Kidney epithelial cell (primary cell): ENCODE measurements around the gene SERTAD3. TPM values are rescaled to one million over a fixed set of nuclear protein-coding genes. Genes with fewer than 3 reads are reported as not detected.

ENCODE experiments used
- DNase-seq: peaks from one replicate; pipeline ENCODE4 v3.0.0-alpha.2; 2010; ENCODE audit warnings: low read depth
- H3K27me3 ChIP-seq: 2 replicates; pipeline ENCODE4 v1.6.0; 2011; ENCODE audit warnings: low read length; ENCODE audit not compliant: control insufficient read depth, insufficient read depth
- H3K36me3 ChIP-seq: 2 replicates; pipeline ENCODE4 v1.5.1; 2011; ENCODE audit warnings: low read length; ENCODE audit not compliant: control insufficient read depth, insufficient read depth
- H3K4me3 ChIP-seq: 2 replicates; pipeline ENCODE4 v1.5.1; 2011; ENCODE audit warnings: low read depth, mild to moderate bottlenecking, control low read depth, low read length
- total RNA-seq: library from RNA; depleted of rRNA; stranded (reverse); fragments of >200 nt; gene quantifications from 2 replicates; pipeline ENCODE4 v1.2.3, GENCODE V29; 2015
- TF ChIP-seq, protein P1 (sequence below): IDR thresholded peaks from 2 replicates; pipeline ENCODE4 v1.5.1; 2011; ENCODE audit warnings: mild to moderate bottlenecking, moderate library complexity, low read length, control low read depth, inconsistent platforms; ENCODE audit not compliant: insufficient read depth, poor library complexity, severe bottlenecking

SERTAD3 gene
- total RNA-seq, 1 donor from 2014 or later = 11.4 TPM

DNA sequence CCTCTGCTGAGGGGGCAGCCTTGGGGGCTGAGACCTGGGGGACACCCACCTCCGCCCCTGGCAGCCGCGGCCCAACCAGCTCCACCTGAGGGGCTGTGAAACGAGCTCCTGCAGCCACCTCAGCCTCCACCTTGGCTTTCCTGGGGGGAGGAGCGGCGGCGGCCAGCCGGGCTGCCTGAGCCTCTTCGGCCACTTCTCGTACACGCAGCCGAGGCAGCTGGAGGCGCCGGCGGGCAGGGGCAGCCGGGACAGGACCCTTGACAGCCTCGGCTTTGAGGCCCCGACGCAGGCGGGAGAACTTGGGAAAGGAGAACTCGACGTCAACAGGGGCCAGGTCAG lies 46.6 kb downstream of the SERTAD3 start:
- H3K27me3 ChIP-seq = peaks cover 20% of the 10 kb centered on the region
- TF ChIP-seq, protein P1, sequence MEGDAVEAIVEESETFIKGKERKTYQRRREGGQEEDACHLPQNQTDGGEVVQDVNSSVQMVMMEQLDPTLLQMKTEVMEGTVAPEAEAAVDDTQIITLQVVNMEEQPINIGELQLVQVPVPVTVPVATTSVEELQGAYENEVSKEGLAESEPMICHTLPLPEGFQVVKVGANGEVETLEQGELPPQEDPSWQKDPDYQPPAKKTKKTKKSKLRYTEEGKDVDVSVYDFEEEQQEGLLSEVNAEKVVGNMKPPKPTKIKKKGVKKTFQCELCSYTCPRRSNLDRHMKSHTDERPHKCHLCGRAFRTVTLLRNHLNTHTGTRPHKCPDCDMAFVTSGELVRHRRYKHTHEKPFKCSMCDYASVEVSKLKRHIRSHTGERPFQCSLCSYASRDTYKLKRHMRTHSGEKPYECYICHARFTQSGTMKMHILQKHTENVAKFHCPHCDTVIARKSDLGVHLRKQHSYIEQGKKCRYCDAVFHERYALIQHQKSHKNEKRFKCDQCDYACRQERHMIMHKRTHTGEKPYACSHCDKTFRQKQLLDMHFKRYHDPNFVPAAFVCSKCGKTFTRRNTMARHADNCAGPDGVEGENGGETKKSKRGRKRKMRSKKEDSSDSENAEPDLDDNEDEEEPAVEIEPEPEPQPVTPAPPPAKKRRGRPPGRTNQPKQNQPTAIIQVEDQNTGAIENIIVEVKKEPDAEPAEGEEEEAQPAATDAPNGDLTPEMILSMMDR = no peak
- no peaks in the 10 kb centered on the region for H3K36me3 ChIP-seq
- no peak for DNase-seq
- H3K4me3 ChIP-seq = no peak overlapping the region

DNA sequence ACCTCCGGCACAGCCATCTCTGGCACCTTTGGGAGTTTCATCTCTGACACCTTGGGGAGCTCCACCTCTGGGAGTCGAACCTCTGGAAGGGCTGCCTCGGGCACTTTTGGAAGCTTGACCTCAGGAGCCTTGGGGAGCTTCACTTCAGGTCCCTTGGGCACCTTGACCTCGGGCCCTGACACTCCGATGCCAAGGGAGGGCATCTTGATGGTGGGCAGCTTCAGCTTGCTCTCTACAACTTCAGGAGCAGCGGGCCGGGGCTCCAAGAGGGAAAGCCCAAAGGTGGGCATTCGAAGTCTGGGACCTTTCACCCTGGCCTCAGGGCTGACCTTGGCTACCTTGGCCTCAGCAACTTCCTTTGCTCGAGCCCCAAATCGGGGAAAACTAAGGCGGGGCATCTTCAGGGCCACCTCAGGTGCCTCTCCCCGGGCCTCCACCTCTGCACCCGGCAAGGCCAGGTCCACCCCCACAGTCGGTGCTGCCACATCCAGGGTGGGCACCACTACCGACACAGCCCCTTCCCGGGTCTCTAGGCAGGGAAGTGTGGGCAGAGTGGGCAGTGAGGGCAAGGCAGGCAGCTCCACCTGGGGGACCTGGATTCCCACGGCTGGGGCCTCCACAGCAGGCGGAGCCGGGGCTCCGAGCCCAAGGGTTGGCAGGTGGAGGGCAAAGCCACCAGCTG lies 47.1 kb downstream of the SERTAD3 start:
- Histone ChIP-seq H3K27me3 (peaks cover 20% of the 10 kb centered on the region), H3K4me3 (no peak overlapping the region), H3K36me3 (no peaks in the 10 kb centered on the region)
- TF ChIP-seq, protein P1 = no peak
- no peak for DNase-seq

DNA sequence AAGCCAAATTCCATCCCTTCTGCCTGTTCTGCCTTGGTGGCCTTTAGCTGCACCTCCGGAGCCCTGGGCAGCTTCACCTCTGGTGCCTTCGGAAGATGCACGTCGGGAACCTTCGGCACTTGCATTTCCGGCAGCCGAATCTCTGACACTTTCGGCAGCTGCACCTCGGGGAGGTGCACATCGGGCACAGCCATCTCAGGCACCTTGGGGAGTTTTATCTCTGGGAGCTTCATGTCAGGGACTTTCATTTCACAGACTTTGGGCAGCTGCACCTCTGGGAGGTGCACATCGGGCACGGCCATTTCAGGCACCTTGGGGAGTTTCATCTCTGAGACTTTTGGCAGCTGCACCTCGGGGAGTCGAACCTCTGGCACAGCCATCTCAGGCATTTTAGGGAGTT lies 48.2 kb downstream of the SERTAD3 start:
- H3K27me3 ChIP-seq = peaks cover 20% of the 10 kb centered on the region
- TF ChIP-seq, protein P1 = no peak
- no peak overlapping the region for H3K4me3 ChIP-seq
- DNase-seq = no peak
- no peaks in the 10 kb centered on the region for H3K36me3 ChIP-seq

DNA sequence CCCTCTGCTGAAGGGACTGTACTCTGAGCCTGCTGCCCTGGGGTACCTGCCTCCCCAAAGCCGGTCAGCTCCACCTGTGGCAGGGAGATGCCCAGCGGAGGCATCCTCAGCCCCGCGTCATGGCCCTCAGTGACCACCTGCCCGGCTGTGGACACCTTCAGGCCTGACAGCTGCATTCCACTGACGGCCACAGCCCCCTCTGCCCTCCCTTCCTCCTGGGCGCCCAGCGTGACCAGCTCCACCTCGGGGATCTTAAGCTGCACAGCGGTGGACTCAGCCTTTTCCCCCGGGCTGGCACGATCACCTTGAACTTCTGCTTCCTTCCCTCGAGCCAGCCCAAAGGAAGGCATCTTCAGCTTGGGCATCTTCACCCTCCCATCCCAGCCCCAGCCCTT lies 49.3 kb downstream of the SERTAD3 start:
- Histone ChIP-seq H3K27me3 (peaks cover 20% of the 10 kb centered on the region), H3K36me3 (no peaks in the 10 kb centered on the region), H3K4me3 (no peak overlapping the region)
- DNase-seq = no peak
- TF ChIP-seq, protein P1 = no peak

DNA sequence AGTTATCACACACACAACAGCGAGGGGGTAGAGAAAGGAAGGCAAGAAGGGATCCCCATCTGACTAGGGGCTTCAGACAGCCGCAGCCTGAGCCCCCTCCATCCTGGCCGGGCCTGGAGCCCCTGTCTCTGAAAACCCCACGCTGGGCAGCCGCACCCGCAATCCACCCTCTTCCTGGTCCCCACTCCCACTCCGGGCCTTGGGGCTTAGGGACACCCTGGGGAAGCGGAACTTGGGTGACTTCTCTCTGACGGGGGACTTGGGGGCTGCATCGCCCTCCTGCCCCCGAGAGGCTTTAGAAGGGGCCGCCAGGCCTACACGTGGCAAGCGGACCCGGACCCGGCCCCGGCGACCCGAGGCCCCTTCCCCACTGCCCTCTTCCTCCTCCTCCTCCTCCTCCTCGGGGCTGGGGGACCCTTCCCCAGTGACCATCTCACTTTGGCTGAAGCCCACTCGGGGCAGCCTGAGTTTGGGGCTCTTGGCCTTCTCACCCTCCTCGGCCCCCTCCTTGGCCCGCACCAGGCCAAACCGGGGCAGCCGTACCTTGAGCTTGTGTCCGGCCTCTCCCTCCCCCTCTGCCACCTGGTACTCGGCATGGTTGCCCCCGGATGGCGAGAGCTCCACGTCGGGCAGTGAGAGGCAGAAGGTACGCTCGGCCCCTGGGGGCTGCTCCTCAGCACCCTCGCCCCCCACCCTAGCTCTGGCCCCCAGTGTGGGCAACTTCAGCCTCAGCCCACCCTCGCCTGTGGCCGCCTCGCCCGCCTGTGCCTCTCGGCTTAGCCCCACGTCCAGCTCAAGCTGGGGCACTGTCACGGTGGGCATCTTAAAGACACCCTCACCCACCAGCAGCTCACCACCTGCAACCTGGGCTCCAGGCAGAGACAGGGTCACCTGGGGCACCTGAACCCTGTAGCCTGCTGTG lies 50.0 kb downstream of the SERTAD3 start:
- TF ChIP-seq, protein P1 = no peak
- Histone ChIP-seq H3K4me3 (no peak overlapping the region), H3K36me3 (no peaks in the 10 kb centered on the region), H3K27me3 (peaks cover 20% of the 10 kb centered on the region)
- DNase-seq = no peak
